AG04449 (cell line): ENCODE results near the gene NFIA.

ENCODE experiments used
- CTCF ChIA-PET: fragments of 350-600 bp; formaldehyde crosslinking; extraction: SDS; loops from one replicate; lab custom pipeline; 2021; ENCODE audit warnings: antibody characterized with exemption; lab: Yijun Ruan, JAX
- POLR2A ChIA-PET: fragments of 400-600, 350-600 bp; formaldehyde crosslinking; extraction: SDS; loops from one replicate; lab custom pipeline; 2020; ENCODE audit warnings: antibody characterized with exemption, inconsistent platforms; lab: Yijun Ruan, JAX
- DNase-seq: peaks from one replicate; pipeline ENCODE4 v3.0.0-alpha.2; 2010; ENCODE audit warnings: low read depth, low spot score
- H3K4me3 ChIP-seq: 2 replicates; pipeline ENCODE4 v1.5.1; 2011; ENCODE audit warnings: low read depth, mild to moderate bottlenecking, control low read depth, low read length
- CTCF ChIP-seq: IDR thresholded peaks from one replicate; pipeline ENCODE4 v1.5.1; 2011; ENCODE audit warnings: mild to moderate bottlenecking, moderate library complexity, low read length, control low read depth, inconsistent platforms; ENCODE audit not compliant: insufficient read depth; ENCODE audit errors: missing control alignments

NFIA gene

GRCh38 chr1:61101536-61101935 lies 19.2 kb downstream of the NFIA start:
- ChIA-PET CTCF (no interaction called here), POLR2A (no interaction called here)
- H3K4me3 ChIP-seq: no peak overlapping the region

GRCh38 chr1:61102041-61102440 lies 19.7 kb downstream of the NFIA start:
- H3K4me3 ChIP-seq: no peak overlapping the region
- CTCF ChIA-PET: interaction anchor here (0.7 to 0.9 kb wide), 2 partner anchors 15 to 18 kb away, joined by 3 read pairs; no protein-coding TSS in a partner anchor
- no peak for DNase-seq
- POLR2A ChIA-PET: no interaction called here
- no peak for TF ChIP-seq CTCF

More at GRCh38 chr1:61101536-61101935, 19.2 kb downstream of the NFIA start:
- no peak for TF ChIP-seq CTCF
- no peak for DNase-seq

GRCh38 chr1:61102621-61103020 lies 20.3 kb downstream of the NFIA start:
- no peak for DNase-seq
- CTCF ChIA-PET: interaction anchor here (0.7 to 0.9 kb wide), 2 partner anchors 15 to 18 kb away, joined by 3 read pairs; no protein-coding TSS in a partner anchor
- POLR2A ChIA-PET: no interaction called here
- TF ChIP-seq CTCF: no peak
- no peak overlapping the region for H3K4me3 ChIP-seq

GRCh38 chr1:61104220-61104671 lies 21.9 kb downstream of the NFIA start:
- ChIA-PET POLR2A (no interaction called here), CTCF (no interaction called here)
- no peak for TF ChIP-seq CTCF
- H3K4me3 ChIP-seq: no peak overlapping the region
- DNase-seq: no peak

GRCh38 chr1:61107638-61108037 lies 25.3 kb downstream of the NFIA start:
- DNase-seq: no peak
- ChIA-PET CTCF (no interaction called here), POLR2A (no interaction called here)
- H3K4me3 ChIP-seq: no peak overlapping the region
- no peak for TF ChIP-seq CTCF

GRCh38 chr1:61109158-61109557 lies 26.8 kb downstream of the NFIA start:
- no peak overlapping the region for H3K4me3 ChIP-seq
- ChIA-PET CTCF (no interaction called here), POLR2A (no interaction called here)
- DNase-seq: no peak
- no peak for TF ChIP-seq CTCF
